Memory B cell (primary cell): ENCODE data around the gene KRT10.
A peak's percentile ranks its signal among the peaks of the same experiment; 100 is the strongest.
"Not testable (repeated sequence)": the region's sequence is repeated elsewhere in the genome, so short reads cannot be mapped to it uniquely, and the experiment has no call there.

Experiments
- ATAC-seq: fragments of 150-1000 bp; cut with Tn5 transposase; 2 replicates; pipeline ENCODE4 v1.10.0; 2021; ENCODE audit warnings: low read depth, mild to moderate bottlenecking, moderate library complexity
- DNase-seq, 2 donors: peaks; one replicate each; pipeline ENCODE4 v3.0.0; 2022; ENCODE audit warnings: low spot score in 2 of 2
- H3K27ac Mint-ChIP-seq: one replicate; pipeline ENCODE4 v1.8.0; 2022; ENCODE audit warnings: mild to moderate bottlenecking, moderate library complexity, mixed read lengths
- H3K27me3 Mint-ChIP-seq: one replicate; pipeline ENCODE4 v1.8.0; 2022; ENCODE audit warnings: mixed read lengths
- H3K36me3 Mint-ChIP-seq: one replicate; pipeline ENCODE4 v1.8.0; 2022; ENCODE audit warnings: mild to moderate bottlenecking, mixed read lengths
- H3K4me1 Mint-ChIP-seq: one replicate; pipeline ENCODE4 v1.8.0; 2022; ENCODE audit warnings: mixed read lengths
- H3K4me3 Mint-ChIP-seq: one replicate; pipeline ENCODE4 v1.8.0; 2022; ENCODE audit warnings: mild to moderate bottlenecking, moderate library complexity, mixed read lengths
- H3K9me3 Mint-ChIP-seq: one replicate; pipeline ENCODE4 v1.8.0; 2022; ENCODE audit warnings: mixed read lengths

Gene KRT10

DNA sequence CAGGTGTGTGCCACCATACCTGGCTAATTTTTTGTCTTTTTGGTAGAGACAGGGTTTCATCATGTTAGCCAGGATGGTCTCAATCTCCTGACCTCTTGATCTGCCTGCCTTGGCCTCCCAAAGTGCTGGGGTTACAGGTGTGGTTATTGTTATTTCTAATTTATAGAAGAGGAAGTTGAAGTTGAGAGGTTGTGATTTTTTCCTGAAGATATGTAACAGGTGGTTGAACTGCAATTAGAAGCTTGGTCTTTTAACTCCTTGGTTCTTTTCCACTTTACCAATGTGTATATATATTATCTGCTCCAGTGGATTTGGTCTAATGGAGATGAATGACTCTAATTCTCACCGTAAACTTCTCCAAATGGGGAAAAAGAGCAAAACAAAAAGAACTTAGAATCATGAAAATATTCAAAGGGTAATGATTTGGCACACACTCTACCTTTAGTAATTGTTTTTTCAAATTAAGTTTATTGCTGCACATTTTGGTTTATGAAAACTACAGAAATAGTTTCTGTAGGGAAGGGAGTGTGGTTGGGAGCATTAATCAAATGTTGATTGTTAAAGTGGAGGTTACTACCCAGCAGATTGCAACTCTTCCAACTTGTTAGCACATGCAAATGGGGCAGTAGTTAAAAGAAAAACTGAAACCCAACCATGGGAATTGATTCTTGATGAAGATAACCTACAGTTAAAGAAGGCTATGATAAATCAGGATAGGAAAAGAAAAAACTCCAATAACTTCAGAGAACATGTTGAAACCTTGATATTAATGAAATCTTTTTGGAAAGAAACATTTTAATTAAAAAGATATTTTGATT, 1.8 kb upstream of the KRT10 start:
- H3K9me3 Mint-ChIP-seq, result peaks cover 1% of the 10 kb centered on the region
- H3K27ac Mint-ChIP-seq, result no peak overlapping the region
- peaks cover 2% of the 10 kb centered on the region for H3K4me1 Mint-ChIP-seq
- ATAC-seq (no peak), DNase-seq (no peak)
- H3K27me3 Mint-ChIP-seq, result peaks cover 11% of the 10 kb centered on the region
- H3K4me3 Mint-ChIP-seq, result no peak overlapping the region
- peaks cover 25% of the 10 kb centered on the region for H3K36me3 Mint-ChIP-seq

DNA sequence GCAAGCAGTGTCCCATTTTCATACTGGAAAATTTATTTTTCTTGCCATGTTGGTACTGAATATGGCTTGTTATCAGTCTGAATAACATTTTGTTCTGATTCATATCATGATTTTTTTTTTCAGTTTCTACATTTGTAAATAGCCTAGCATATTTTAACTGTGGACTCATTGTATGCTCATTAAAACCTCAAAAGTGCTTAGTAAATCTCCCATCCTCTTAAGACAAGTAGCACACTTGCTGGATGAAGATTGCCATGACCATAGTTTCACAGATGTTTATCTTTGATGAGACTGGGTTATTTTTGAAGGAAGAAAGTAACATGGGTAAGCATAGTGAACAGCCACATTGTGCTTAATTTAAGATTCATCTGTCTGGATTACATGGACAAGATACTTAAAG, 878 bp downstream of the KRT10 start:
- Mint-ChIP-seq H3K4me1 (peaks cover 9% of the 10 kb centered on the region), H3K36me3 (peaks cover 23% of the 10 kb centered on the region), H3K27me3 (peaks cover 7% of the 10 kb centered on the region), H3K9me3 (peaks cover 6% of the 10 kb centered on the region), H3K27ac (no peak overlapping the region), H3K4me3 (no peak overlapping the region)
- DNase-seq, result no peak
- ATAC-seq, result no peak

DNA sequence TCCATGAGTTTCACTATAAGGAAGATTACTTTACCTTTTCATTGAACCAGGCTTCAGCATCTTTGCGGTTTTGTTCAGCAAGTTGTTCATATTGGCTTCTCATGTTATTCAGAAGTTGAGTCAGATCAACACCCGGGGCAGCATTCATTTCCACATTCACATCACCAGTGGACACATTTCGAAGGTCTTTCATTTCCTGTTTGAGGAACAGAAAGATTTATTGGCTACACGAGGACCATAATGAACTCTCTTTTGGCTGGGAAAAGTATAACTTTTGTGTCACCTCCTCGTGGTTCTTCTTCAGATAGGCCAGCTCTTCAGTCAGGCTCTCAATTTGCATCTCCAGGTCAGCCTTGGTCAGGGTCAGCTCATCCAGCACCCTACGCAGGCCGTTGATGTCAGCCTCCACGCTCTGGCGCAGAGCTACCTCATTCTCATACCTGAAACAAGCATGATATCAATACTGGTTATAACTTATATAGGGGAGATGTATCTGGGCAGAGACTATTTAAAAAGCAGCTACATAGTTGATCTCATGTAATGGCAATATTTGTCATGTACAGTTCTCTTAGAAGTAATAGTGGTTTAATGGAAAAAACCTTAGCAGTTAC, 2.1 kb downstream of the KRT10 start:
- DNase-seq, result no peak
- peak overlapping the region; percentile 8 for H3K4me3 Mint-ChIP-seq
- no peak for ATAC-seq
- peaks cover 1% of the 10 kb centered on the region for H3K27me3 Mint-ChIP-seq
- peaks cover 9% of the 10 kb centered on the region for H3K4me1 Mint-ChIP-seq
- H3K27ac Mint-ChIP-seq, result no peak overlapping the region
- H3K9me3 Mint-ChIP-seq, result peaks cover 5% of the 10 kb centered on the region
- peaks cover 19% of the 10 kb centered on the region for H3K36me3 Mint-ChIP-seq

GRCh38 chr17:40819528-40820125, 2.8 kb downstream of the KRT10 start:
- Mint-ChIP-seq H3K9me3 (peaks cover 6% of the 10 kb centered on the region), H3K36me3 (peaks cover 20% of the 10 kb centered on the region), H3K4me3 (peak overlapping the region; percentile 65), H3K27ac (peak overlapping the region; percentile 24), H3K4me1 (peaks cover 9% of the 10 kb centered on the region), H3K27me3 (peaks cover 4% of the 10 kb centered on the region)
- ATAC-seq (no peak), DNase-seq (no peak)

- ATAC-seq, result peak; percentile 90
- DNase-seq, result peak; percentile 72 to 82
Measured at GRCh38 chr17:40818733-40819527, 3.5 kb downstream of the KRT10 start.

DNA sequence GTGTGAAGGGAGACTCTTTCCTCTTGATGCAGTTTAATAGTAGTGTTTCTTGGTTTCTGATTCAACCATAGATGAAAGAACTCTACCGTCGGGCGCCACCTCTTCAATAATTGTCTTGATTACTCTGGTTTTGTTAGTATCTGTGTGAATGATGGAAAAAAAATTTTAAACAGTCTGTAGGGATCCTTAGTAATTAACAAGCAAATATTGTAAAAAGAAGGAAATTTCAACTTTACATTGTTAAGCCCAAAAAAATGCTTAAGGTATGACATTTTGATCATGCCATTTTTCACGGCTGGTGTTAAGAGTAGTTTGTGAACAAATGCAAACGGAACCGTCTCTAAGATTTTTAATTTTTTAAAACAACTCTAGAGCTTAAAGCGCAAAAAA, 4.1 kb downstream of the KRT10 start:
- DNase-seq (no peak), ATAC-seq (no peak)
- peaks cover 10% of the 10 kb centered on the region for H3K27me3 Mint-ChIP-seq
- peak overlapping the region; percentile 91 for H3K27ac Mint-ChIP-seq
- H3K9me3 Mint-ChIP-seq, result peaks cover 7% of the 10 kb centered on the region
- H3K36me3 Mint-ChIP-seq, result peaks cover 22% of the 10 kb centered on the region
- peak overlapping the region; percentile 84 for H3K4me3 Mint-ChIP-seq
- H3K4me1 Mint-ChIP-seq, result peaks cover 7% of the 10 kb centered on the region

More at GRCh38 chr17:40818733-40819527, 3.5 kb downstream of the KRT10 start:
- Mint-ChIP-seq H3K27me3 (peaks cover 8% of the 10 kb centered on the region), H3K9me3 (peaks cover 7% of the 10 kb centered on the region), H3K36me3 (peaks cover 22% of the 10 kb centered on the region), H3K4me3 (peak overlapping the region; percentile 84), H3K27ac (peak overlapping the region; percentile 91), H3K4me1 (peaks cover 7% of the 10 kb centered on the region)

GRCh38 chr17:40817103-40817682, 5.2 kb downstream of the KRT10 start:
- H3K9me3 Mint-ChIP-seq, result peaks cover 7% of the 10 kb centered on the region
- ATAC-seq (no peak), DNase-seq (no peak)
- H3K27ac Mint-ChIP-seq, result no peak overlapping the region
- H3K4me1 Mint-ChIP-seq, result peaks cover 7% of the 10 kb centered on the region
- H3K27me3 Mint-ChIP-seq, result peaks cover 16% of the 10 kb centered on the region
- peaks cover 18% of the 10 kb centered on the region for H3K36me3 Mint-ChIP-seq
- H3K4me3 Mint-ChIP-seq, result peak overlapping the region; percentile 72

GRCh38 chr17:40816569-40816968, 5.8 kb downstream of the KRT10 start:
- Mint-ChIP-seq H3K4me1 (peaks cover 7% of the 10 kb centered on the region), H3K4me3 (no peak overlapping the region), H3K36me3 (peaks cover 15% of the 10 kb centered on the region), H3K9me3 (peaks cover 7% of the 10 kb centered on the region), H3K27ac (no peak overlapping the region), H3K27me3 (peaks cover 17% of the 10 kb centered on the region)
- no peak for ATAC-seq
- no peak for DNase-seq

- peaks cover 7% of the 10 kb centered on the region for H3K9me3 Mint-ChIP-seq
- H3K27me3 Mint-ChIP-seq, result peaks cover 23% of the 10 kb centered on the region
- H3K36me3 Mint-ChIP-seq, result peaks cover 15% of the 10 kb centered on the region
- no peak for ATAC-seq
- no peak overlapping the region for H3K27ac Mint-ChIP-seq
- DNase-seq, result no peak
- H3K4me1 Mint-ChIP-seq, result peaks cover 7% of the 10 kb centered on the region
- no peak overlapping the region for H3K4me3 Mint-ChIP-seq
Measured at GRCh38 chr17:40815381-40815780, 7.0 kb downstream of the KRT10 start.

DNA sequence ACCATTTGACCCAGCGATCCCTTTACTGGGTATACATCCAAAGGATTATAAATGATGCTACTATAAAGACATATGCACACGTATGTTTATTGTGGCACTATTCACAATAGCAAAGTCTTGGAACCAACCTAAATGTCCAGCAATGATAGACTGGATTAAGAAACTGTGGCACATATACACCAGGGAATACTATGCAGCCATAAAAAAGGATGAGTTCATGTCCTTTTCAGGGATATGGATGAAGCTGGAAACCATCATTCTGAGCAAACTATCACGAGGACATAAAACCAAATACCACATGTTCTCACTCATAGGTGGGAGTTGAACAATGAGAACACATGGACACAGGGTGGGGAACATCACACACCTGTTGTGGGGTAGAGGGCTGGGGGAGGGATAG, 7.8 kb downstream of the KRT10 start:
- not testable (repeated sequence) for ATAC-seq, H3K27ac Mint-ChIP-seq, H3K4me1 Mint-ChIP-seq, DNase-seq, H3K4me3 Mint-ChIP-seq, H3K9me3 Mint-ChIP-seq
- Mint-ChIP-seq H3K27me3 (peaks cover 27% of the 10 kb centered on the region), H3K36me3 (peaks cover 13% of the 10 kb centered on the region)

- peaks cover 7% of the 10 kb centered on the region for H3K4me1 Mint-ChIP-seq
- no peak overlapping the region for H3K27ac Mint-ChIP-seq
- H3K27me3 Mint-ChIP-seq, result peaks cover 27% of the 10 kb centered on the region
- H3K36me3 Mint-ChIP-seq, result peaks cover 13% of the 10 kb centered on the region
- H3K4me3 Mint-ChIP-seq, result no peak overlapping the region
- no peak for ATAC-seq
- no peak for DNase-seq
- peaks cover 7% of the 10 kb centered on the region for H3K9me3 Mint-ChIP-seq
Measured at GRCh38 chr17:40813804-40814203, 8.6 kb downstream of the KRT10 start.

GRCh38 chr17:40812639-40813038, 9.8 kb downstream of the KRT10 start:
- Mint-ChIP-seq H3K4me3 (no peak overlapping the region), H3K4me1 (peaks cover 5% of the 10 kb centered on the region), H3K27ac (no peak overlapping the region), H3K9me3 (peaks cover 7% of the 10 kb centered on the region), H3K36me3 (peaks cover 13% of the 10 kb centered on the region), H3K27me3 (peaks cover 30% of the 10 kb centered on the region)
- ATAC-seq (no peak), DNase-seq (no peak)

DNA sequence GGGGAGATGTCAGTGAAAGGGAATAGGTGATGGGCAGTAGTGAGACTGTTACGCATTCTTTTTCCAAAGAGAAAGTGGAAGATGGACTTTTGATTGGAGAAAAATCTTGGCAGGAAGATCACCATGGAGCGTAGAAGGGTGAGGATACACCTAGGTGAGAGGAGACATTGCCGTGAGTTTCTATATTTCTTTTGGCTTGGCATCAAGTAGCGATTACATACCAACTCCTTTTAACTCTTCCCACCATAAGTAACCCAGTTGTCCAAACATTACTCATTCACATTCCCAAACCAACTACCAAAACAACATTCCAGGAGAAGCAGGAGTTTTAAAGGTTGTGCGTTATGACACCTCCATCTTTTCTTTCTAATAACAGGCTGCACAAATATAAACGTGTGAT, 11.9 kb downstream of the KRT10 start:
- H3K4me3 Mint-ChIP-seq, result no peak overlapping the region
- H3K36me3 Mint-ChIP-seq, result peaks cover 3% of the 10 kb centered on the region
- ATAC-seq (no peak), DNase-seq (no peak)
- peaks cover 2% of the 10 kb centered on the region for H3K9me3 Mint-ChIP-seq
- no peak overlapping the region for H3K27ac Mint-ChIP-seq
- peaks cover 40% of the 10 kb centered on the region for H3K27me3 Mint-ChIP-seq
- no peaks in the 10 kb centered on the region for H3K4me1 Mint-ChIP-seq
